ENCODE measurements around the gene RBBP7.

Gene RBBP7

DNA sequence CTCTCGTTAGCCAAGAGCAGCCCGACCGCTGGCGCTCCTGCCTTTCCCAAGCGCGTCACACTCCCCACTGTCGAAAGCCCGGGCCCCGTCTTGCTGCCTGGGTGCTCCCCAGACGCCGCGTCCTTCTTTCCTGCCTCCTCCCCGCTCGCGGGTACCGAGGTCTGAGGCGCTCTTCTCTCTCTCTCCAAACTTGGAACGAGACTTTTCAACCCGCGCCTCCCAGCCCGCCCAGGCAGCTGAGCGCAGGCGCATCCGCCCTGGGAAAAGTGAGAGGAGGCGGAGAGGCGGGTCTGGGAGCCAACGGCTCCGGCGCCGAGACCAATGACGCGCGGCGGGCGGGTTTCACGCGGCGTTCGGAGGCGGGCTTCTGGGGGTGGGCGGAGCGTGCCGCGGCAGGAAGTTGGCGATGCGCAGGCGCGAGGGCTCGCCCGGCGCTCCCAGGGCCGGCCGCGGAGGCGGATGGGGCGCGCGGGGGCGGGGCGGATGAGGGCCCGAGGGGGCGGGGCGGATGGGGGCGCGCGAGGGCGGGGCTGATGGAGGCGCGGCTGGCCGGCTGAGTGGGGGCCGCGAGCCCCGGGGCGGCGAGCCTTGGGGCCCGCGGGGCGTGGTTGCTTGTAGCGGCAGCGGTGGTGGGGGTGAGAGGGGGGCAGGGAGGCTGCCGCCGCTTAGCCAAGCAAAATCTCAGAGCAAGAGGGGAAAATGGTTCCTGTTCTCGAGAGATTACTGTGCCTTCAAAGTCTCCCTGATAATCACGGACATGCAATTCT lies at the start of gene RBBP7:
Gene RBBP7 (minus strand): TSS at position 268 of the 767 bp plus-strand sequence. CDS start 309 bp downstream, outside the sequence.
- peak; percentile 90 for DNase-seq

DNA sequence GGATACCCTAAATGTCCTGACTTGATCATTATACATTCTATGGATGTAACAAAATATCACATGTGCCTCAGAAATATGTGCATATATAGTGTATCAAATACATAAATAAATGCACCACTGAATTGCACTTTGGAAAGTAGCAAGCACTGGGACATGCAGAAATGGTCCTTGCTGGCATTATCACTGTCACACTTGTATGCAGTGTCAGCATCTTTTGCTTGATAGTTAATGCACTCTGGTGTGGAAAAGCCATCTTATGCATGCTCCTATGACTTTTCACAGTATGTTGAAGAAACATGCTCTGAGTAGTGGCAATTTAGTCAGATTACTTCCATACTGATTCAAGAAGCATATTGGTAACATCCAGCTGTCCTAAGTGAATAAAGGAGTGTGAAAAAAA lies 48.8 kb upstream of the RBBP7 start:
- DNase-seq, result no peak

DNA sequence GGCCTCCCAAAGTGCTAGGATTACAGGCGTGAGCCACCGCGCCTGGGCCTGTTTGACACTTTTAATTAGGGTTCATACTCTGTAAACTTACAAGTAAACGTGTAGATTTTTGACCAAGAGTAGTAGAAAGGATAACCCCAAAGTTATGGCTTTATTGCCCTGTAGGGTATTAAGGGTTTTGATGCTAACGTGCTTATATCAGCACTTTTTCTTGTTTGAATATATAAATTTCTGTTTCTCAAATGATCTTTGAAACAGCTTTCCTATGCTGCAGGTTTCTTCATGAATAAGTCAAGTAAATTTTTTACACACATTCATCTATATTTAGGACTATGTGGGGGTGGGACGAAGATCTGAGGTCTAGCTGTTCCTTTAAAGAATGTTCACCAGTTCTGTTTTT lies 47.0 kb upstream of the RBBP7 start:
- no peak for DNase-seq

DNA sequence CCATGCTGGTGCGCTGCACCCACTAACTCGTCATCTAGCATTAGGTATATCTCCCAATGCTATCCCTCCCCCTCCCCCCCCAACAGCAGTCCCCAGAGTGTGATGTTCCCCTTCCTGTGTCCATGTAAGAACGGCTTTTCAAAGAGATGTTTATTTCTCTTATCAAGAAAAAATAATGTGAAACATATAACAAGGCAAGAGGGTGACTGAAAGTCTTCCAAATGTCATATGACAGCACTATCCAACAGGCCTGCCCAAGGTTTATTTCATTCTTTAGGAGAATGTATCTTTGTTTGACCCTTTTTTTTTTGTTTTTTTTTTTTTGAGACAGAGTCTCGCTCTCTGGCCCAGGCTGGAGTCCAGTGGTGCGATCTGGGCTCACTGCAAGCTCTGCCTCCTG lies 46.4 kb upstream of the RBBP7 start:
- no peak for DNase-seq

DNA sequence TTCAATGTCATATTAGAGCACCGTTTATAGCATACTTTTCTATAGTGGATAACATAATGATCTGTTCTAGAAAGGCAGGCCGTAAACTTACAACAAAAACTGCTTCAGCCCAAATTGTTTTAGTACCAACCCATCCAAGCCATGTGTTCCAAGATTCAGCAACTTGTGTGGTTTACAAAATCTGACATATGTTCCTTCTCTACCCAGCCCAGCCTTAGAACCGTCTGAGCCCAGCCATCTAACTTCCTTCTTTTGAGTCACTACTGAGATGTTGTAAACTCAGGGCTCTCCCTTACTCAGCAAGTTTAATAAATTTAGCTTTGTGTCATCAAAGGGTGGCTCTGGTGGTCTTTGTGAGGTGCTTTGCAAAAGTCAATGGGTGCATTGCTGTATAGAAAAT lies 43.9 kb upstream of the RBBP7 start:
- peak; percentile 79 for DNase-seq

DNA sequence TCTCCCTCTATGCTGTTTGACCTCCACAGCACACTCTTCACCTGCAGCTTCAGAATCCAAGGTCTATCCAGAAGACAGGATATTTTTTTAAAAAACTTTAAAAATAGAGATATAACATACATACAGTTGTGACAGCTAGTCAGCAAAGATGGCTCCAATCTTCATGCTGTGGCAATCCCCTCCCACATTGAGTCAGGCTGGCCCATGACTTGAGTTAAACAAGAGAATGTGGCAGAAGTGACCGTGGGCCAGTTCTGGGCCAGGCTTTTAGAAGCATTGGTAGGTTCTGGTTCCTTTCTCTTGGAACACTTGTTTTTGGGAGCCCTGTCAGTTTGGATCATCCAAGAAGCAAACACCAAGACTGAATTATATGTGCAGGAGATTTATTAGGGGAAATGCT lies 40.2 kb upstream of the RBBP7 start:
- peak; percentile 50 for DNase-seq

DNA sequence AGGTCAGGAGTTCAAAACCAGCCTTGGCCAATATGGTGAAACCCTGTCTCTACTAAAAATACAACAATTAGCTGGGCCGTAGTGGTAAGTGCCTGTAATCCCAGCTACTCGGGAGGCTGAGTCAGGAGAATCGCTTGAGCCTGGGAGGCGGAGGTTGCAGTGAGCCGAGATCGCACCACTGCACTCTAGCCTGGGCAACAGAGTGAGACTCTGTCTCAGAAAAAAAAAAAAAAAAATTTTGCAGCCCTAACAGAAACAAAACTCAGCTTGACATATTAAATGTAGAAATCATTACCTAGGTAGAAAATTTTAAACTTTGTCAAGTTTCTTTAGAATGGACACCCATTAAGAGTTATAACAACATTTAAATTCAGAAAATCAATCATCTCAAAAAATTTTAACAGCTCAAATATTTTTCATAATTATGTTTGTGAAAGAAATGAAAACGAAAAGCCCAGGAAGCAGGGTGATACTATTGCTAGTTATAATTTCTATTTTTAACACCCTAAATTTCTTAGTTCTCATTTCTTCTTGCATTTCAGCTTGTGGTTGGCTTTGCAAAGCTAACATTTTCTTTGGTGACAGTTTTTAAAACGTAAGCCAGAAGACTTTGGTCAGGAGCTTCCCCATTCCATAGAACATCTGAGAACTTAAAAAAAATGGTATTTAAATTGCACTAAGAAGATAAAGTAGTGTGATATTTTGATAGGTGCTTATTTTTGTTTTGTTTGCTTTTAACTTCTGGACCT lies 33.3 kb upstream of the RBBP7 start:
- peak; percentile 20 for DNase-seq

DNA sequence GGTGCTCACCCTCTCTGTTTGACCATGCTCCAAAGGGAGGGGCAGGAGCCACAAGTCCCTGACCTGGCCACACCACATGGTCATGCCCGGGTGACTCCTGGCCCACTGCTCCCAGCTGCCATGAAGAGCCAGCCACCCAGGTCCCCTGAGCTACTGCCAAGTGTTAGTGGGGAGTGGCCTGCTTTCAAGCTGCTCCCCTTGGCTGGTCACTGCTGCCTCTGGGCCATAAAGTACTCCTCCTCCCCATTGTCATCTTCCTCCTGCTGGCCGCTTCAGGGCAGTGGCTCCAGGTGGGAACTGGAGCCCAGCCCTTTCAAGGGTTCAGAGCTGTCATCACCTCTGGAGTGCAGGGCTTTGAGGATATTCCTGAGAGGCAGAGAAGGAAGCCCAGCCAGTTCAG lies 27.3 kb upstream of the RBBP7 start:
- no peak for DNase-seq

DNA sequence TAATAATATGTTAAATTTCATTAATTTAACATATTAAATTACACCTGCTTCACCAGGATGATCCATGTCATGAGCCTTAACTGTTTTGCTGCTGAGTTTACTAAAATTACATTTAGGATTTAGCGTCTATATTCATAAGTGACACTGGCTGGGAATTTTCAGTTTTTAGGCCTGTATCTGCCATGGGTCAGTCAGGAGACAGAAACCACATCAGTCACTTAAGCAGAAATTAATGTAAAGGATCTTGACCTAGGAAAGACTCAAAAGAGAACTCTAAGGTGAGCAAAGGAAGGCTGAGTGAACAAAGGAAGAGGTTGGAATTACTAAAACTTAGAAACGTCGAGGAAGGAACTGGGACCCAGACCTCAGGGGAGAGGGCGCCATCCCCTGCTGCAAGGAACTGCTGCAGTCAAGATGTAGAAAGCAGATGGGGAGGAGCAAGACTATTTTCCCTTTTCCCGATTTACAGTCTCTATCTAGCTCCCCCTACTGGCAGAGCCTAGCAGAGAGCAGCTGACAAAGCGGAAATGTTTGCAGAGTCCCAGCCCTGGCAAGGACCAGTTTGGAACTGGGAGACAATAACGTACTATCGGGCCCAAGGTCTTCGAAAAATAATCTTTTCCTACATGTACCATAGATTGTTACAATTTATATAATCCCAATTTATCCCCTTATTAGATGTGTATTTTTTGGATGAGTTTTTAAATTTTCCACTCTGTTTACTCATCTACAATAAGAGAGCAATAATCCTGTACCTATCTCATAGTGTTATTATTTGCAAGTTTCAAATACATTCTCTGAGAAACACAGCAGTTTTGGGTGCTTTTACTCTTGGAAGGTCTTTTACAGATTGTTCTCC lies 22.6 kb upstream of the RBBP7 start:
- peak; percentile 67 for DNase-seq

DNA sequence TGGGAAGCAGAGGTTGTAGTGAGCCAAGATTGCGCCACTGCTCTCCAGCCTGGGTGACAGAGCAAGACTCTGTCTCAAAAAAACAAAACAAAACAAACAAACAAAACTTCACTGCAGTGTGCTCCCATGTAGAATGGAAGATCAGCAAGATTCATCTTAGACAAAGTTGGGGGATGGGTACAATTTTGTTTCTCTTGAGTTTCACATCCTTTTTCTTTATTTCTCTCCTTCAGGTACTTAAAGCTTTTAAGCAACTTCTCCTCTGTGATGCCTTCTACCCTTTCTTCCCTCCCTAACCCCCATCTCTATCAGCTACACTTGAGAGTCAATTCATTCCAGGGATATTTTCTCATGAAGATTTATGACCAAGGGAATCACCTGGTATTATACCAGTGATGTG lies 15.5 kb upstream of the RBBP7 start:
- DNase-seq, result no peak

DNA sequence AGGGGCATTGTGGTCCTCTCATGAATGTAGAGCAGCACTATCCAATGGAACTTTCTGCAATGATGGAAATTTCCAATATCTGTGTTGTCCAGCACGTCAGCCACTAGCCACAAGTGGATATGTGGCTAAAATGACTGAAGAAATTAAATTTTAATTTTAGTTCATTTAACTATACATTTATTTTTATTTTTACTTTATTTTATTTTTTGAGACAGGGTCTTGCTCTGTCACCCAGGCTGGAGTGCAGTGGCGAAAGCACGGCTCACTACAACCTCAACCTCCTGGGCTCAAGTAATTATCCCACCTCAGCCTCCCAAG lies 13.3 kb upstream of the RBBP7 start:
- DNase-seq, result no peak

DNA sequence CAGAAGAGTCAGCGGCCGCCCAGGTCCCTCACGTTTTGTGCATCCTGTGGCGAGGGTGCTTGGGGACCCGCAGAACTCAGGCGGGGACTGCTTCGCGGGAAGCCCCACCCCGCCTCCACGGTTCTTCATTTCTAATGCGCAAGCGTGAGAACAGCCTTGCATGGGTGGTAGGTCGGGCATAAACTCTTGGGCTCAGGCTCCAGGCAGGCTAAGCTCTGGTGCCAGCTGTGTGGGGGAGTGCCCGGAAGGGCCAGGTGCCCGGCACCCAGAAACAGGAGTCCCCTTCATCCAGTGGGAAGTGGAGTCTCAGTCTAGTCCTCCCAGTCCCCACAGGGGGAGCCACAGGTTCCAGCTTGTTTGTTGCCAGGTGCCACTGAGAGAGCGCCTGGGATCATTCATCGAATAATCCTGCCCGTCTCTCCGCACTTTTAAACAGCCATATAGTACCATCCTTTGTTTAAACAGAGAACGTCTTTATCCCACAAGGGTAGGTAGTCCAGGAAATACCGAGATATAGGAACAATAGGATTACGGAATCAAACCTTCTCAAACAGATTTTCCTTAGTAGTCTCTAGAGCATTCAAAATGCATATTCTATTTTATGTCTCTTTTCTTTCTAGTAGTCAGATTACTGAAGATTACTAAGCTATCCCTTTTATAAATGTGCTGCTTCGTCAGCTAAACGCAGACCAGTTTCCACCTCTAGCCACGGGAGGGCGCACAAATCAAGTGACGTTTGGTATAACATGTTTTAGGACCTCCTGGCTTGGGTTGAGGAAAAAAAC lies 12.7 kb upstream of the RBBP7 start:
- peak; percentile 62 for DNase-seq

DNA sequence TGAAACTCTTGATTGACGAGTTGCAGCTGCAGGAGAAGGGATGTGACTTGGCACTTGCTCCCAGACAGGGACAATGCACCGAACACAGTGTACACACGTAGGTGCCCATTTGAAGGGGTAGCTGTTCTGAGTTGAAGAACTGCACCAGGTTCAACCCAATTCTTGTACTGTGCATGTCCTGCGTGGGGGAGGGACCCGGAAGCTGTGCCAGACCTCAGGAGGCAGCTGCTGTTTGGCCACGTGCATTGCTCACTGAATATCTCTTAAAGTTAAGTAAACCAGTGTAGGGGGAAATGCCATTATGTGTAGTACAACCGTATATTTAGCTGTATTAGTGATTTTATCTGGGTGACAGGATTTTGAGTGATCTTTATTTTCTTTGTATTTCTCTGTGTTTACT lies 12.0 kb upstream of the RBBP7 start:
- DNase-seq, result peak; percentile 21

DNA sequence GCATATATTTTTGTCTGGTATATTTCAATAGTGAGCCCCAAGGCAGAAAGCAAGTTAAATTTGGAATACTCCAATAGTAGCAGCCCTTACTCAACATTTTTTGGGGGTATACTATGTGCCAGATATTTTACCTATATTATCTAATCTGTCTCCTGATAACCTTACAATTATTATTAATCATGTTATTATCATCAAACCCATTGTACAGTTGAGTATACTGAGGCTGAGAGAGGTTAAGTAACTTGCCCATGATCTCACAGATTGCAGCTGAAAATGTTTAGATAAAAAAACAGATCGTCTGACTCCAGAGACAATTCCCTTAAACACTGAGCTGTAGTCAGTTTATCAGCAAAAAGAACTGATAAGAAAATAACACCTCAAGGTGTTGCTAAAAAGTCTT lies 6.5 kb upstream of the RBBP7 start:
- no peak for DNase-seq

DNA sequence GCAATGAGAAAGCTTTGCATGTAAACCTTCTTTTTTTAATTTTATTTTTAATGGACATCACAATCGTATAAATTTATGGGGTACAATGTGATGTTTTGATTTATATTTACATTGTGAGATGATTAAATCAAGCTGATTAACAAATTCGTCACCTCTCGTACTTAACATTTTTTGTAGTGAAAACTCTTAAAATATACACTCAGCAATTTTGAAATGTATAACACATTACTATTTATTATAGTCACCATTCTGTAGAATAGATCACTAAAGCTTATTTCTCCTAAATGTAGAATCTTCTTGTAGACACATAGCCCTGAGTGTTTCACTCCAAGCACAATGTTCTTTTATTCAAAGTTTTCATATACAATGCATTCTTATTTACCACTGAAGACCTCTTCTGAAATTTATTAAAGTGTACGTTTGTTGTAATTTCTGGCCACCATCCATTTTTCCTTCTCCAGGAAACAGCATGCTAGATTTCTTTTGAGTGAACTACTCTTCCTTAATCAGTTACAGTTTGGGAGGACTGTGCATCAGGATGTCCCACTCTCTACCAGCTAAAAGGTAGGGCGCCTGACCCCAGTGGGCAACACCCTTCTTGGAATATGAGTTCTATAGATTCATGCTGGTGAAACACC lies 4.4 kb upstream of the RBBP7 start:
- no peak for DNase-seq

DNA sequence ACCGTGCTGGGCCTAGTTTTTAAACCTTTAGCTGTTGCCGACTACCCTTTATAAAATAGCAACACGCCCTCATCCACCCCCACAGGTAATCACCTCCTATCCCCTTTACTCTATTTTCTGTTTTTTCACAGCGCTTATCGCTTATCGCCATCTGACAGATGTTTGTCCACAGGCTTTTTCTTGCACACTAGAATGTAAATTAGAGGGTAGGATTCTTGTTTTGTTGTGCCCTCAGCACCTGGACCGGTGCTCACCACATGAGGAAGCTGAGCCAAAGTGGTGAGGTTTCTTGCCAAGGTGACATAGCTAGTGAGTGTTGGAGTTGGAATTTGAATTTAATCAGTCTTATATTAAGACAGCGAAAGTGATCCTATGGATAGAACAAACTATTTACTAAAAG lies 2.9 kb upstream of the RBBP7 start:
- no peak for DNase-seq

DNA sequence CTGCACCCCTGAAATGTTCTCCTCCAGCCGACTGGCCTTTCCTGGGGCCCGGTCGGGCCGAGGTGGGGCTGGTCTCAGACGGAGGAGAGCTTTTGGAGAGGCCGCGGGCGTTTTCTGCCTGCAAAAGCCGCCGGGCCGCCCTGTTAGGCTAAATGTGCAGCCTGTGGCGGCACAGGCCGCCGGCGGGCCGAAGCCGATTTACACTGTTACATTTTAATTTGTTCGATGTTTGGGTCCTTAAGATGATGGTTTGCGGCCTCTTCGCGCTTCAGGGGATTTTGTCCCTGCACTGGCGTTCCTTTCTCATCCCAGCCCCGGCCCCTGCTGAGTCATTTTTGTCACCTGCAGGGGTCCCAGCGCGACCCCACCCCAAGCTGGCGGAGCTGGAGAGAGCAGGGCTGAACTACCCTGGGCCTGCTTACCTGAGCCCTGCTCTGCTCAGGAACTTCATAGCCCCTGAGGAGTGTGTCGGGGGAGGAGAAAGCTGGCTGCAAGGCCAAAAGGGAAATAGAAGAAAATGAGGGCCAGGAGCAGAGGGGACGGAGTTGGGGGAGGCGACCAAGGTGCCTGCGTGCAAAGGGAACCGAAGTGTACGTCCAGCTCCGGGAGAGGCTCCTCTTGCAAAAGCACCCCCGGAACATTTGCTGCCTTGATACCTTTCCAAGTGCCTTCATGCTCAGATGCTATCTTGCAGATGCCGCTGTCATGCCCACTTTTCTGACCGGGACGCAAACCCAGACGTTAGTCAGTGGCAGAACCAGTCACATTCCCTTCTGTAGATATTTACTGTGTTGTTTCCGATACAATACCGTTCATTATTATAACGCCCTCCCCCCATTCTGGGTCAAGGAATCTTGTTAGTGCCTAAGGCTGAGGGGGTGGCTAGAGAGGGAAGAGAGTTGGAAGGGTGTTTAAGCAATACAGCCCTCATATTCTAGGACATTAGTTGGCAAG lies 977 bp upstream of the RBBP7 start:
- no peak for DNase-seq

DNA sequence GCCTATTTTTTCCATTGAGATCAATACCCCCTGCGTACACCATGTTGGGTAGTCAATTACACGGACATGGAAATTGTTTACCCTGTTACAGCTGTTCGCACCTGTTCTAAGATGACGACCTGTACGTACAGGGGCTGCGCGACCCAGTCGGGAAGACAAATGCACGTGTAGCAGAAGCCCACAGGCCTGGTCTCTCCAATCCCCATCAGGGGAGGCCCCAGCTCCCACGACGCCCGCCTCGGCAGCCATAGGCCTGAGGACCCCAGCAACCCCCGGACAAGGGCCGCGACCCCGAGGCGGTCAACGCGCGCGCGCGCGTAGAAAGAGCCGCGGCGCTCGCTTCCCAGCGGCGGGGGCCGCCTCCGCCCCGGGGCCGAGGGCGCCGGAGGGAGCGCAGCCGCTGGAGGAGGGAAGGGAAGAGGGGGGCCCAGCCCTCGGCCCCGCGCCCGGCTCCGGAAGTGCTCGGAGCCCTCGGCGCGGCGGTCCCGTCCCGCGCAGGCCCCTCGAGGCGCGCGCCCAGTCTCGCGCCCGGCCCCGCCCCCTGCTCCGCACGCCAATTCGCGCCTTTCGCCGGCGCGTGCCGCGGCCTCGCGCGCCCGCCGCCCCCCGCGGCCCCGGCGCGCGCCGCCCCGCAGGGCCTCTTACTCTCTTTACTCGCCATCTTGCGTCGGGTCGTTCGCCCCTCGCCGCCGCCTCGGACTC lies 618 bp downstream of the RBBP7 start:
- DNase-seq, result peak; percentile 23

DNA sequence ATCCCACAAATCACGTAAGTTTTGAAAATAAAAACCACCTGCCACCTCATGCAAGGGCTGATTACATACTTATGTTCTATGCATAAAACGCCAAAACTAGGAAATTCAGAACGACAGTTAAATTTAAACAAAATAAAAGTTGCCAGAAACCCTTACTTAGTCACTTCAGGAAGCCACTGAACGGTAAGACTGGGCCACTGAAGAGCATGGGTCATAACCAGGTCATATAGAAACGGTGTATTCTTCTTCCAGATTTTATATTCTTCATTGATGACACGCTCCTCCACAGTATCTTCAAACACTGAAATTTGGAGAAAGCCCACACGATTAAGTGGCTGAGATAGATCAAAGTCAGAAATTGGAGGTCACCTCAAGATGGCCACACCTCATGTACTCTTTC lies 1.2 kb downstream of the RBBP7 start:
- DNase-seq, result no peak

DNA sequence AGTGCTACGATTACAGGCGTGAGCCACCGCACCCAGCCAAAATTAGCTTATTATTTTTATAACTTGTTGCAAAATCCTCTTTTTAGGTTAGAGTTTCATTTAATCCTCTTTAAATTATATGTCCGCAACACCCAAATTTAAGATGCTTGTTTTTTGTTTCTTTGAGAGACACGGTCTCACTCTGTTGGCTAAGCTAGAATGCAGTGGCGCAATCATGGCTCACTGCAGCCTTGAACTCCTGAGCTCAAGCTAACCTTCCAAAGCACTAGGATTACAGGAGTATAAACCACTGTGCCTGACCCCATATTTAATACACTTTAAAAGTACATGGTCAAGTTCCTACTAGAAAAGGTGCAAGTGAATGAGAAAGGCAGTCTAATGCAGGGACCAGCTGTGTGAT lies 2.2 kb downstream of the RBBP7 start:
- no peak for DNase-seq

DNA sequence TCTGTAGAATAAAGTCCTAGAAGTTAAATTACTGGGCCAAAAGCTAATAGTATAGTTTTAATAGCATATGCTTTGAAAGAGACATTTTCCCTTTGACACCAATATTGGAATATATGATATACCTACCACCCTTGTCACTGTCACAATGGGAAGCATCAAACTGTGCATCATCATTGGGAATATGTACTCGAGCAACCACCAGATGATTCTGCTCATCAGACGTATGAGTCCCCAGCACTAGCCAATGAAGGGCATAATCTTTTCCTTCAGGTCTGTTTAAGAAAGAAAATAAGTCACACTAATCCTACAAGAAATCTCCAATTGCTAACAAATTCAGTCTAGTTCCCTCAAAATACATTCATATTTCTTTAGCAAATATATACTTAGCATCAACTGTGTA lies 7.3 kb downstream of the RBBP7 start:
- DNase-seq, result no peak
